Hepatocyte (in vitro differentiated cells): ENCODE data around the gene ANO6.

Source experiments
- EZH2phosphoT487 ChIP-seq: fragments of 200-600 bp; sonication (generic); IDR thresholded peaks from one replicate; pipeline ENCODE4 v1.6.1; 2018; ENCODE audit warnings: antibody characterized with exemption, mild to moderate bottlenecking, low read depth, moderate library complexity; ENCODE audit not compliant: unreplicated experiment, severe bottlenecking
- TF ChIP-seq, protein P1 (sequence below): fragments of 200-600 bp; sonication (generic); IDR thresholded peaks from 2 replicates; pipeline ENCODE4 v1.5.1; 2016; ENCODE audit warnings: antibody characterized with exemption, mild to moderate bottlenecking; ENCODE audit not compliant: poor library complexity

DNA sequence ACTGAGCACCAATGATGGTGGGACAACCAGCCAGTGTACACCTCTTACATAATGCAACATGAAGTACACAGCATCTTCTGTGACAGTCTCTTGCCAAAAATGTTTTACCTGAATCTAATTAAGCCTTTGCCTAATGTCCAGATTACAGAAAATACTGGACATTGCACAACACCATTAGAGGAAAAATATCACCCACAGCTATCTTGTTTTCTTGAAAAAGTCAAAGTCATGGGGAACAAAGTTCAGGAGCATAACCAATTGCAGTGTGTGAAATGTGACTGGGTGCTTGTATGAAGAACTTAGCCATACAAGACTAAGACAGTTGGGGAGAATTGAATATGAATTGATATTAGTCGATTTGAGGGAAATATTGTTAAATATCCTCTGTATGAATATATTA lies 12.1 kb upstream of the ANO6 start:
- TF ChIP-seq, protein P1, sequence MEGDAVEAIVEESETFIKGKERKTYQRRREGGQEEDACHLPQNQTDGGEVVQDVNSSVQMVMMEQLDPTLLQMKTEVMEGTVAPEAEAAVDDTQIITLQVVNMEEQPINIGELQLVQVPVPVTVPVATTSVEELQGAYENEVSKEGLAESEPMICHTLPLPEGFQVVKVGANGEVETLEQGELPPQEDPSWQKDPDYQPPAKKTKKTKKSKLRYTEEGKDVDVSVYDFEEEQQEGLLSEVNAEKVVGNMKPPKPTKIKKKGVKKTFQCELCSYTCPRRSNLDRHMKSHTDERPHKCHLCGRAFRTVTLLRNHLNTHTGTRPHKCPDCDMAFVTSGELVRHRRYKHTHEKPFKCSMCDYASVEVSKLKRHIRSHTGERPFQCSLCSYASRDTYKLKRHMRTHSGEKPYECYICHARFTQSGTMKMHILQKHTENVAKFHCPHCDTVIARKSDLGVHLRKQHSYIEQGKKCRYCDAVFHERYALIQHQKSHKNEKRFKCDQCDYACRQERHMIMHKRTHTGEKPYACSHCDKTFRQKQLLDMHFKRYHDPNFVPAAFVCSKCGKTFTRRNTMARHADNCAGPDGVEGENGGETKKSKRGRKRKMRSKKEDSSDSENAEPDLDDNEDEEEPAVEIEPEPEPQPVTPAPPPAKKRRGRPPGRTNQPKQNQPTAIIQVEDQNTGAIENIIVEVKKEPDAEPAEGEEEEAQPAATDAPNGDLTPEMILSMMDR, result no peak
- no peak for TF ChIP-seq EZH2phosphoT487
